ENCODE data around the gene CACNB4.

DNA sequence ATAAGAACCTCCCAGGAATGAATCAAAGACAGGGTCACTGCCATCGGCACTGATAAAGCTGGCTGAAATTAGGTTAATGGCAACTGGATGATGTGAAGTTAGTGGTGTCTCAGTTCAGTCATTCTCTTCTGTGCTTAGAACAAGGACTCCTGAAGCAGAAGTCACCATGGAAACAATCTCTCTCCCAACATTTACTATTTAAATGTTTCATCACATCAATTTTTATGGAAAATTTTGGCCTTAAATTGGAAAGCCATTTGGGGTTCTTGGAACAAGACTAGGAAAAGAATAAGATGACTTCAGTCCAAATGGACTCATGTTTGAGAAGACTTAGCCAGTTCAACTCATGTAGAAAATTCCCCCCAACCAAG, 255.2 kb downstream of the CACNB4 start:
- TF ChIP-seq, protein P1, sequence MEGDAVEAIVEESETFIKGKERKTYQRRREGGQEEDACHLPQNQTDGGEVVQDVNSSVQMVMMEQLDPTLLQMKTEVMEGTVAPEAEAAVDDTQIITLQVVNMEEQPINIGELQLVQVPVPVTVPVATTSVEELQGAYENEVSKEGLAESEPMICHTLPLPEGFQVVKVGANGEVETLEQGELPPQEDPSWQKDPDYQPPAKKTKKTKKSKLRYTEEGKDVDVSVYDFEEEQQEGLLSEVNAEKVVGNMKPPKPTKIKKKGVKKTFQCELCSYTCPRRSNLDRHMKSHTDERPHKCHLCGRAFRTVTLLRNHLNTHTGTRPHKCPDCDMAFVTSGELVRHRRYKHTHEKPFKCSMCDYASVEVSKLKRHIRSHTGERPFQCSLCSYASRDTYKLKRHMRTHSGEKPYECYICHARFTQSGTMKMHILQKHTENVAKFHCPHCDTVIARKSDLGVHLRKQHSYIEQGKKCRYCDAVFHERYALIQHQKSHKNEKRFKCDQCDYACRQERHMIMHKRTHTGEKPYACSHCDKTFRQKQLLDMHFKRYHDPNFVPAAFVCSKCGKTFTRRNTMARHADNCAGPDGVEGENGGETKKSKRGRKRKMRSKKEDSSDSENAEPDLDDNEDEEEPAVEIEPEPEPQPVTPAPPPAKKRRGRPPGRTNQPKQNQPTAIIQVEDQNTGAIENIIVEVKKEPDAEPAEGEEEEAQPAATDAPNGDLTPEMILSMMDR (conservative IDR thresholded peaks at IDR 0.05; ENCODE audit: low read length): no peak
- no peak for TF ChIP-seq EZH2phosphoT487 (IDR thresholded peaks at IDR 0.05; ENCODE audit: borderline replicate concordance)

Measured in Loucy (cell line).